K562 (cell line): Measurements from ENCODE around the gene XIRP2. TPM values are rescaled to one million over a fixed set of nuclear protein-coding genes. Genes with fewer than 3 reads are reported as not detected.

Experiments used
- ATAC-seq: fragments of 200-7000 bp; cut with Tn5 transposase; 3 replicates; pipeline ENCODE4 v1.9.1; 2020; ENCODE audit warnings: moderate library complexity
- BruUV-seq: library from RNA; stranded (reverse); fragments of 400-500 nt; replicated peaks from 2 replicates; lab custom pipeline; 2021; lab: Mats Ljungman, UMichigan
- CTCF ChIA-PET: fragments of 300-600 bp; formaldehyde crosslinking; extraction: SDS; loops from one replicate; lab custom pipeline; 2021; ENCODE audit warnings: low intra/inter-chr PET ratio; lab: Yijun Ruan, JAX
- POLR2A ChIA-PET: fragments of 300-600, 350-650 bp; sonication (Branson Sonifier 250); formaldehyde crosslinking; extraction: SDS; loops from one replicate; lab custom pipeline; 2021; ENCODE audit warnings: antibody characterized with exemption, inconsistent platforms; lab: Yijun Ruan, JAX
- DNase-seq, 4 experiments: peaks; one replicate each; pipeline versions ENCODE4 v3.0.0 to v3.0.0-alpha.2; 2011 to 2018; ENCODE audit warnings: low spot score in 3 of 4, mixed read lengths in 3 of 4; ENCODE audit errors: extremely low read depth in 1 of 4
- FAIRE-seq: peaks from 2 replicates; lab custom pipeline; 2011; peaks lifted over from hg19 to GRCh38; lab: Jason Lieb, UNC
- H2AFZ ChIP-seq: 2 replicates; pipeline ENCODE4 v1.6.0; 2011; ENCODE audit warnings: low read depth, low read length, control low read depth, inconsistent platforms
- H3K27ac ChIP-seq: fragments of 200-600 bp; 3 replicates; pipeline ENCODE4 v1.8.0; 2011; ENCODE audit warnings: low read depth, mild to moderate bottlenecking, control low read depth, inconsistent platforms, low read length, moderate library complexity, mixed read lengths; ENCODE audit errors: extremely low read depth
- H3K27me3 ChIP-seq, 2 experiments: fragments of 300-600 bp in 1 of 2; 2 replicates in 1 of 2; 3 replicates in 1 of 2; pipeline versions ENCODE4 v1.6.0 to v1.8.0; 2011; ENCODE audit warnings: inconsistent platforms in 2 of 2, low read length in 2 of 2, mild to moderate bottlenecking in 1 of 2, mixed read lengths in 1 of 2, moderate library complexity in 1 of 2; ENCODE audit not compliant: control insufficient read depth in 2 of 2, insufficient read depth in 2 of 2
- H3K36me3 ChIP-seq: fragments of 300-600 bp; 3 replicates; pipeline ENCODE4 v1.8.0; 2011; ENCODE audit warnings: mild to moderate bottlenecking, low read length, inconsistent platforms; ENCODE audit not compliant: control insufficient read depth, insufficient read depth
- H3K4me1 ChIP-seq, 2 experiments: fragments of 200-600 bp in 1 of 2; replicated peaks in 1 of 2; 2 replicates in 1 of 2; 3 replicates in 1 of 2; pipeline versions ENCODE4 v1.5.1 to v1.8.0; 2011; ENCODE audit warnings: inconsistent platforms in 2 of 2, low read length in 2 of 2, mild to moderate bottlenecking in 1 of 2, mixed read lengths in 1 of 2, moderate library complexity in 1 of 2; ENCODE audit not compliant: control insufficient read depth in 2 of 2, insufficient read depth in 2 of 2
- H3K4me2 ChIP-seq: 2 replicates; pipeline ENCODE4 v1.6.1; 2011; ENCODE audit warnings: low read length, control low read depth, inconsistent platforms, mixed read lengths; ENCODE audit not compliant: insufficient read depth
- H3K4me3 ChIP-seq: fragments of 200-600 bp; sonication (generic), shearing (Covaris generic); 2 replicates; pipeline ENCODE4 v1.5.1; 2016; ENCODE audit warnings: control low read depth, inconsistent platforms
- H3K79me2 ChIP-seq: fragments of 200-600 bp; 3 replicates; pipeline ENCODE4 v1.8.0; 2011; ENCODE audit warnings: low read length, inconsistent platforms; ENCODE audit not compliant: control insufficient read depth, insufficient read depth
- H3K9ac ChIP-seq, 2 experiments: 2 replicates each; pipeline versions ENCODE4 v1.6.0 to v1.6.1; 2011; ENCODE audit warnings: low read depth in 2 of 2, low read length in 2 of 2, control low read depth in 1 of 2, inconsistent platforms in 1 of 2, mild to moderate bottlenecking in 1 of 2, mixed read lengths in 1 of 2; ENCODE audit not compliant: insufficient read depth in 1 of 2
- H3K9me1 ChIP-seq: one replicate; pipeline ENCODE4 v1.6.0; 2011; ENCODE audit warnings: inconsistent platforms, mild to moderate bottlenecking, low read length, moderate library complexity; ENCODE audit not compliant: control insufficient read depth, insufficient read depth
- H3K9me3 ChIP-seq: replicated peaks from 2 replicates; pipeline ENCODE4 v1.5.1; 2011; ENCODE audit warnings: low read depth, low read length, inconsistent platforms; ENCODE audit not compliant: control insufficient read depth, insufficient read depth
- H4K20me1 ChIP-seq: replicated peaks from 2 replicates; pipeline ENCODE4 v1.6.1; 2011; ENCODE audit warnings: low read length, inconsistent platforms, mixed read lengths; ENCODE audit not compliant: control insufficient read depth, insufficient read depth
- CBX5 ChIP-seq: IDR thresholded peaks from 2 replicates; pipeline ENCODE4 v1.6.1; 2014; ENCODE audit warnings: low read depth, borderline replicate concordance
- CEBPB ChIP-seq: fragments of 450-650 bp; IDR thresholded peaks from 2 replicates; pipeline ENCODE4 v1.6.1; 2016; ENCODE audit warnings: missing genetic modification characterization, missing compliant biosample characterization
- GATA2 ChIP-seq: sonication (generic); formaldehyde crosslinking; IDR thresholded peaks from 2 replicates; pipeline ENCODE4 v1.4.0; 2020; ENCODE audit warnings: mild to moderate bottlenecking, missing genetic modification reagents
- GATAD2B ChIP-seq: fragments of 450-650 bp; IDR thresholded peaks from 2 replicates; pipeline ENCODE4 v1.6.1; 2017; ENCODE audit warnings: mild to moderate bottlenecking, borderline replicate concordance
- GTF2A2 ChIP-seq: IDR thresholded peaks from 2 replicates; pipeline ENCODE4 v1.6.1; 2016; ENCODE audit warnings: mild to moderate bottlenecking, missing genetic modification characterization, missing compliant biosample characterization
- HNRNPH1 ChIP-seq: fragments of 200-400 bp; formaldehyde crosslinking; optimal IDR thresholded peaks from 2 replicates; pipeline ENCODE3; 2017; ENCODE audit warnings: low read depth, mild to moderate bottlenecking, low read length, moderate library complexity
- HNRNPUL1 ChIP-seq: fragments of 200-400 bp; formaldehyde crosslinking; IDR thresholded peaks from 2 replicates; pipeline ENCODE4 v1.6.1; 2017; ENCODE audit warnings: low read length
- LARP7 ChIP-seq: fragments of 450-650 bp; IDR thresholded peaks from 2 replicates; pipeline ENCODE4 v1.6.1; 2016
- MED1 ChIP-seq: sonication (generic); formaldehyde crosslinking; IDR thresholded peaks from 2 replicates; pipeline ENCODE4 v1.8.1; 2023; ENCODE audit warnings: missing genetic modification reagents, borderline replicate concordance
- PHF21A ChIP-seq: fragments of 450-650 bp; IDR thresholded peaks from 2 replicates; pipeline ENCODE4 v1.6.1; 2017; ENCODE audit warnings: low read depth, borderline replicate concordance
- RAD51 ChIP-seq: fragments of 450-650 bp; IDR thresholded peaks from 2 replicates; pipeline ENCODE4 v1.7.1; 2016; ENCODE audit warnings: low read depth, mild to moderate bottlenecking, borderline replicate concordance
- RBM34 ChIP-seq: fragments of 200-400 bp; formaldehyde crosslinking; IDR thresholded peaks from 2 replicates; pipeline ENCODE4 v1.6.1; 2018; ENCODE audit warnings: low read length, borderline replicate concordance; ENCODE audit not compliant: insufficient read depth
- SREBF2 ChIP-seq: sonication (generic); formaldehyde crosslinking; IDR thresholded peaks from 2 replicates; pipeline ENCODE4 v1.4.0; 2020; ENCODE audit warnings: mild to moderate bottlenecking, missing genetic modification reagents
- ZNF143 ChIP-seq: sonication (generic); formaldehyde crosslinking; IDR thresholded peaks from 2 replicates; pipeline ENCODE4 v1.9.0; 2022; ENCODE audit warnings: mild to moderate bottlenecking, missing genetic modification reagents
- ZNF224 ChIP-seq: sonication (generic); formaldehyde crosslinking; IDR thresholded peaks from 2 replicates; pipeline ENCODE4 v1.8.0; 2022; ENCODE audit warnings: mild to moderate bottlenecking, missing genetic modification reagents
- ZNF707 ChIP-seq: fragments of 250-450 bp; sonication (Bioruptor Pico); conservative IDR thresholded peaks from 2 replicates; pipeline ENCODE4 v1.8.0; 2022; ENCODE audit warnings: inconsistent platforms, mild to moderate bottlenecking, moderate library complexity
- in situ Hi-C: fragments of 300-500 bp; cut with MboI; formaldehyde crosslinking; loops from 4 replicates; pipeline ENCODE4 v1.15.0; 2018; ENCODE audit warnings: inconsistent platforms, mixed read lengths
- intact Hi-C: fragments of 100-400 bp; cut with micrococcal nuclease; formaldehyde crosslinking; loops from 2 replicates; pipeline ENCODE4 v1.14.2; 2022
- polyA plus RNA-seq, 8 experiments: library from polyadenylated mRNA; depleted of rRNA in 4 of 8; stranded (reverse) in 5 of 8; unstranded in 3 of 8; fragments of >200 nt; fragmentation: Nextera tagmentation in 2 of 8; fragmentation: Illumina TruSeq in 1 of 8; extraction: Ambion mirVana in 2 of 8; extraction: Trizol in 1 of 8; gene quantifications; 2 replicates each; pipeline versions ENCODE4 v1.2.1 to v1.2.3, GENCODE V29; 2011 to 2014; ENCODE audit warnings: inconsistent platforms in 1 of 8, missing spikeins in 1 of 8
- total RNA-seq, 7 experiments: library from RNA; depleted of rRNA in 6 of 7; stranded (reverse); fragments of >200 nt in 6 of 7; fragmentation: Illumina TruSeq in 2 of 7; extraction: Trizol in 2 of 7; gene quantifications; 2 replicates each; pipeline versions ENCODE4 v1.2.1 to v1.2.3, GENCODE V29; 2011 to 2021; ENCODE audit warnings: low replicate concordance in 1 of 7
- TF ChIP-seq, protein P1 (sequence below): fragments of 250-450 bp; sonication (Bioruptor Pico); IDR thresholded peaks from 2 replicates; pipeline ENCODE4 v1.8.0; 2022; ENCODE audit warnings: moderate library complexity, mild to moderate bottlenecking, inconsistent platforms

The XIRP2 gene
- total and polyA plus RNA-seq, 9 of the 15 experiments (the other 6 are each of a cell fraction or from before 2014, with no cell fraction given): 0.04 to 0.10 (median 0.04) TPM; not detected in 2

DNA sequence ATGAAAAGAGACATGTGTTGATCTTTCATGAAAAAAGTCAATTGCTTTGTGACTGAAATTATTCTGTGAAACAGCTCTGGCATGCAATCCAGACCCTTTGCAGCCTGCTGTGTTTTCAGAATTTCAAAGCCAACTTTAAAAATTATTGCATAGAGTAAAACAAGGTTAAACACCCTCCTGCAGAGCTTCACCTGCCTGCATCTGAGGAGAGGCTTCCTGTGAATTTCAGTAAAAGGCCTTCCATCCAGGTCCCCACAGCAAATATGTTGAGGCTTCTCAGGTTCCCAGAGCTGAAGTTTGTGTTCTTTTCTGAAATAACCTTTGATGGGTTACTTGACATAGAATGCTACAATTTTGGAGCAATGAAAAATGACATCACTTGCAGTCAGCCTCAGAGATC is 4.1 kb downstream of the XIRP2 start:
- no peaks in the 10 kb centered on the region for H4K20me1 ChIP-seq
- no peaks in the 10 kb centered on the region for H3K4me1 ChIP-seq
- intact Hi-C loops (no loop called here), in situ Hi-C loops (no loop called here)
- POLR2A ChIA-PET: no interaction called here
- H3K9me3 ChIP-seq: no peaks in the 10 kb centered on the region
- H3K36me3 ChIP-seq: no peaks in the 10 kb centered on the region
- no peak overlapping the region for H2AFZ ChIP-seq
- H3K79me2 ChIP-seq: no peaks in the 10 kb centered on the region
- H3K9ac ChIP-seq: no peak overlapping the region
- H3K27me3 ChIP-seq: no peaks in the 10 kb centered on the region
- CTCF ChIA-PET: no interaction called here
- H3K27ac ChIP-seq: no peak overlapping the region
- ATAC-seq (no peak), DNase-seq (no peak), FAIRE-seq (no peak)
- H3K4me2 ChIP-seq: no peak overlapping the region
- no peak overlapping the region for H3K4me3 ChIP-seq
- BruUV-seq: no TSS peak
- H3K9me1 ChIP-seq: no peaks in the 10 kb centered on the region
- no peak for TF ChIP-seq ZNF143 (CRISPR knock-in tag)
- no peak for TF ChIP-seq GATA2 (CRISPR knock-in tag)
- TF ChIP-seq RAD51: no peak
- TF ChIP-seq ZNF707 (CRISPR knock-in tag): no peak
- no peak for TF ChIP-seq CBX5
- no peak for TF ChIP-seq ZNF224 (CRISPR knock-in tag)
- no peak for TF ChIP-seq RBM34
- no peak for TF ChIP-seq CEBPB (tag)
- TF ChIP-seq PHF21A: no peak
- TF ChIP-seq MED1: no peak
- no peak for TF ChIP-seq GTF2A2
- no peak for TF ChIP-seq HNRNPH1
- TF ChIP-seq SREBF2 (CRISPR knock-in tag): no peak
- TF ChIP-seq, protein P1, sequence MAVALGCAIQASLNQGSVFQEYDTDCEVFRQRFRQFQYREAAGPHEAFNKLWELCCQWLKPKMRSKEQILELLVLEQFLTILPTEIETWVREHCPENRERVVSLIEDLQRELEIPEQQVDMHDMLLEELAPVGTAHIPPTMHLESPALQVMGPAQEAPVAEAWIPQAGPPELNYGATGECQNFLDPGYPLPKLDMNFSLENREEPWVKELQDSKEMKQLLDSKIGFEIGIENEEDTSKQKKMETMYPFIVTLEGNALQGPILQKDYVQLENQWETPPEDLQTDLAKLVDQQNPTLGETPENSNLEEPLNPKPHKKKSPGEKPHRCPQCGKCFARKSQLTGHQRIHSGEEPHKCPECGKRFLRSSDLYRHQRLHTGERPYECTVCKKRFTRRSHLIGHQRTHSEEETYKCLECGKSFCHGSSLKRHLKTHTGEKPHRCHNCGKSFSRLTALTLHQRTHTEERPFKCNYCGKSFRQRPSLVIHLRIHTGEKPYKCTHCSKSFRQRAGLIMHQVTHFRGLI (CRISPR knock-in tag): no peak
- TF ChIP-seq GATAD2B: no peak
- no peak for TF ChIP-seq HNRNPUL1
- TF ChIP-seq LARP7: no peak
